Inflammatory macrophage treated with lipopolysaccharide for 1 hour (primary cell): ENCODE results near the gene TMC1.

ENCODE experiments used
- DNase-seq, 2 donors: peaks; one replicate each; pipeline ENCODE4 v3.0.0-alpha.2; 2020 to 2022

Gene TMC1

DNA sequence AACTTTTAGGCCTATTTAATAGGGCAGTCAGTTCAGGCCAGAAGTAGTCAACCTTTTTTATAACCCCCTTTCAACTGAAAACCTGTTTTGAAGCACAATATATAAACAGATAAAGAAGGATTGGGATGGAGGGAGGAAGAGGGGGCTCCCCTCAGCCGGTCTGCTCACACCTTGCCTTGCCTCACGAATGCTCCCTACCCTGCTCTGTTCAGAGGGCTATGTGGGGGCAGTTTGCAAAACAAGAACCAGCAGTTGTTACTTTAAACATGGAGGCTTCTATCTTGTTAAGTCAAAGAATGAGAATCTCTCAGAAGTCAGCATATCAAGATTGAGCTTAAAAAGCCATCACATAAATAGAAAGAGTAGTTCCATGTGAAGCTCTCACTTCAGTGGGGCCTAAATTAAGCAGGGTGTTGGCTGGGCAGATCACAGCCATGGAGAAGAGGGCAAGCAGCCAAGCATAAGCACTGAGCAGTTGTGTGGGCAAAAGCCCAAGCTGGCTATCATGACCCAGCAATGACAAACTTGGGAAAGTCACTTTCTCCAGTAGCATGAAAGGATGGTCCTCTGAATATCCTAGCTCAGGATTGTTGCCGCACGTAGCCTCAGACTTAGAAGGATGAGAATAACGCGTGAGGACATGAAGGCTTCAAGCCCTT lies 360.8 kb downstream of the TMC1 start:
- no peak for DNase-seq

DNA sequence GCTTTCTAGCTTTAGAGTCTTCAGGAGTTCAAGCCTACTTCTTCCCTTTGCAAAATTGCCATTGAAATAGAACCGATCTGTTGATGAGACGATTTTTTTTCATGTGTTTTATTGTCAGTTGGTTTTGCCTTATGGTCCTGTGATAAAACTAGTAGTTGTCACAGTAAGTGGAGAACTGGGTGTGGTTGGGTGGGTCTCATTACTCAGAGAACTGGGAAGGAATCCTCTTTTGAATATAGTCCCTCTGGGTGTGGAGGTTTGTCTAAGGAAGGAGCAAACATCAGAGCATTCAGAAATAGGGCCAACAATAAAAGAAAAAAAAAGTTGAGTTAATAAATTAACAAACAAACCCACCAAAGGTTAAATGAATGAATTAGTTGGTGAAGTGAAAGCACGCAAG lies 362.5 kb downstream of the TMC1 start:
- DNase-seq = no peak

- no peak for DNase-seq
These were observed 363.1 kb downstream of the TMC1 start for GRCh38 chr9:72884508-72884907.
